Measurements from ENCODE around the gene C15orf39.
A peak's percentile ranks its signal among the peaks of the same experiment; 100 is the strongest.
"Not testable (repeated sequence)": the region's sequence is repeated elsewhere in the genome, so short reads cannot be mapped to it uniquely, and the experiment has no call there.

C15orf39 gene

DNA sequence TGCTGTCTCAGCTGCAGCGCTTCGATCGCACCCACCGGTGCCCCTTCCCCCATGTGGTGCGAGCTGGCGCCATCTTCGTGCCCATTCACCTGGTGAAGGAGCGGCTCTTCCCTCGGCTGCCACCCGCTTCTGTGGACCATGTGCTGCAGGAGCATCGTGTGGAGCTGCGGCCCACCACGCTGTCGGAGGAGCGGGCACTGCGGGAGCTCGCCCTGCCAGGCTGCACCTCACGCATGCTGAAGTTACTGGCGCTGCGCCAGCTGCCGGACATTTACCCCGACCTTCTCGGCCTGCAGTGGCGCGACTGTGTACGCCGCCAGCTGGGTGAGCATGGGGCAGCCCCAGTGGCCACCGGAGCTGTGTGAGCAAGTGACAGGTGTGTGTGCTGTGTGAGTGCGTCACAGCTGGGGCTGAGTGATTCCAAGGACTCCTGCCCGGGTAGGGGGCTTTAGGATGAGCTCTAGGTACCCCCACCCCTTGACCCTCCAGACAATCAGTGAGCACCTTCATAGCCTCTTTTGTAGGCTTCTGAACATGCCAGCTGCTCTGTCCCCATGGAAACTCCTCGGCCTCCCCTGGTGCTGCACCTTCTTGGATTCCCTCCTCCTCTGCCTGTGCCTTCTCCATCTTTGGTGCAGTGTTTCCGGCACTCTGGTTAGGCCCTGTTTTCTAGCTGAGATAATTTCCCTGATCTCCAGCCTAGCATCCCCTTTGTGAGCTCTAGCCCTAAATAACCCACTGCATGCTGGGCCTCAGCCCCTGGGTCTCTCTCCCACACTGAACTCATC, 7.0 kb downstream of the C15orf39 start:
- DNase-seq (ENCODE audit: low read depth, low spot score): no peak
- no peak overlapping the region for H3K27ac ChIP-seq

GRCh38 chr15:75209289-75209676, 7.6 kb downstream of the C15orf39 start:
- DNase-seq (ENCODE audit: low read depth, low spot score): no peak
- no peak overlapping the region for H3K27ac ChIP-seq

DNA sequence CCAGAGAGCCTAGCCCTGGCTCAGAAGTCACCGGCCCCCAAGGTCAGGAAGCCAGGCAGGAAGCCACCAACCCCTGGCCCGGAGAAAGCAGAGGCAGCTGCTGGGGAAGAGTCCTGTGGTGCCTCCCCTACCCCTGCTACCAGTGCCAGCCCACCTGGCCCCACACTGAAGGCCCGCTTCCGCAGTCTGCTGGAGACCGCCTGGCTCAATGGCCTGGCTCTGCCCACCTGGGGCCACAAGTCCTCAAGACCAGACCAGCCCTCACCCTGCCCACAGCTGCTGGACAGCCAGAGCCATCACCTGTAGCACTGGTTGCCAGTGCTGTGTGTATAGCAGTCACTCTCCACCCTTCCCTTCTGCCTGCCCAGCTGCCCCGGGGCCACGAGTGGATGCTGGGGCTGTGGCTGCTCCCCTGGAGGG, 9.1 kb downstream of the C15orf39 start:
- no peak overlapping the region for H3K27ac ChIP-seq
- DNase-seq (ENCODE audit: low read depth, low spot score): no peak

- DNase-seq (ENCODE audit: low read depth, low spot score): no peak
- H3K27ac ChIP-seq: no peak overlapping the region
These were observed 9.9 kb downstream of the C15orf39 start for GRCh38 chr15:75211436-75212199.

DNA sequence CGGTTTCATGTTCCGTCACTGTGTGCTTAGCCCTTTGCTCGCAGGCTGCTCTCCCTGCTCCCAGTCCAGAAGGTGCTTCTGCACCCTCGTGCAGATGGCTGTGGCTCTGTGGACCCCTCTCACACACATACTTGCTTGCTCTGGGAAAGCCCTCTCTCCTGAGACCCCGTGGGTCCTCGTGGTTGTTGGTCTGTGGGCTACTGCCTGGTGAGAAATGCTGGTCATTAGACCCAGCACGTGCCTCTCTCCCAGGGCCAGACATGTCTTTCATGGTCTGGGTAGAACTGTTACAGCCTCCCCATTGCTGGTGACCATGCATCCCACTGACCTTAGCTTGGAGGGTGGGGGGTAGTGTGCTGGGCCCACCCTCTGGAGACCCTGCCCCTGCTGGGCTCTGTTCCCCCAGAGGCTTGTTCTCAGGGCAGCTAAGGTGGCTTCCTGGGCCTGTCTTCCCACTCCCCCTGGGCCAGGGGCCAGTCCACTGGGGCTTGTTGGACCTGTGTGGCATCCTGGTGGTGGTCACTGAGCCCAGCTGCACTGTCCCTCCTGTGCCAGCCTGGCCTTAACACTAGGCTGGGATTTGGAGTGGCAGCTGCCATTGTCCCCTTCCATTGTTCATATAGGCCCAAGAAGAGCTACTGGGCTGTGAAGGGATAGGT, 10.6 kb downstream of the C15orf39 start:
- H3K27ac ChIP-seq: no peak overlapping the region
- no peak for DNase-seq (ENCODE audit: low read depth, low spot score)

DNA sequence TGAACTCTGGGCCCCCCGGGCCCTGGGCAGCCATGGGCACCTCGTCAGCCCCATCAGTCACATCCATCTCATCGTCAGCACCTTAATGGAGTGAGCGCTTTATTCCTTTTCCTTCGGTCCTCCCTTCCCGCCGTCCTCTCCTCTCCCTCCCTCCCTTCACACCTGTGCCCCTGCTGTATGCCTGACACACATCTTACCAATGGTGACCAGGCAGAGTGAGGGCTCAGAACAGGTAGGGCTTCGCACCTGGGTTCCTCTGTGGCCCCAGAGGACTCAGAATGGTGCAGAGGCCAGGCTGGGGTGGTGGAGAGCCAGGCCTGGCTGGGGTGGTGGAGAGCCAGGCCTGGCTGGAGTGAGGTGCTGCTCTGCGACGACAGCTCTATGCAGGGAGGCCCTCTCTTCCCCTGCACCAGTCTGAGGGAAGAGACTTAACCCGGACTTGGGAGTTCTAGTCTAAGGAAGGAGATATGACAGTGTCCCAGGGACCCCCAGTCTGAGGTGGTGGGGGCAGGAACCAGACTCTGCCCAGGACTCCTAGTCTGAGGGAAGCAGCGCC, 11.6 kb downstream of the C15orf39 start:
- DNase-seq (ENCODE audit: low read depth, low spot score): no peak
- H3K27ac ChIP-seq: no peak overlapping the region

GRCh38 chr15:75213768-75214221, 12.1 kb downstream of the C15orf39 start:
- no peak overlapping the region for H3K27ac ChIP-seq
- no peak for DNase-seq (ENCODE audit: low read depth, low spot score)

- H3K27ac ChIP-seq: no peak overlapping the region
- DNase-seq (ENCODE audit: low read depth, low spot score): no peak
These were observed 12.8 kb downstream of the C15orf39 start for GRCh38 chr15:75214293-75215096.

DNA sequence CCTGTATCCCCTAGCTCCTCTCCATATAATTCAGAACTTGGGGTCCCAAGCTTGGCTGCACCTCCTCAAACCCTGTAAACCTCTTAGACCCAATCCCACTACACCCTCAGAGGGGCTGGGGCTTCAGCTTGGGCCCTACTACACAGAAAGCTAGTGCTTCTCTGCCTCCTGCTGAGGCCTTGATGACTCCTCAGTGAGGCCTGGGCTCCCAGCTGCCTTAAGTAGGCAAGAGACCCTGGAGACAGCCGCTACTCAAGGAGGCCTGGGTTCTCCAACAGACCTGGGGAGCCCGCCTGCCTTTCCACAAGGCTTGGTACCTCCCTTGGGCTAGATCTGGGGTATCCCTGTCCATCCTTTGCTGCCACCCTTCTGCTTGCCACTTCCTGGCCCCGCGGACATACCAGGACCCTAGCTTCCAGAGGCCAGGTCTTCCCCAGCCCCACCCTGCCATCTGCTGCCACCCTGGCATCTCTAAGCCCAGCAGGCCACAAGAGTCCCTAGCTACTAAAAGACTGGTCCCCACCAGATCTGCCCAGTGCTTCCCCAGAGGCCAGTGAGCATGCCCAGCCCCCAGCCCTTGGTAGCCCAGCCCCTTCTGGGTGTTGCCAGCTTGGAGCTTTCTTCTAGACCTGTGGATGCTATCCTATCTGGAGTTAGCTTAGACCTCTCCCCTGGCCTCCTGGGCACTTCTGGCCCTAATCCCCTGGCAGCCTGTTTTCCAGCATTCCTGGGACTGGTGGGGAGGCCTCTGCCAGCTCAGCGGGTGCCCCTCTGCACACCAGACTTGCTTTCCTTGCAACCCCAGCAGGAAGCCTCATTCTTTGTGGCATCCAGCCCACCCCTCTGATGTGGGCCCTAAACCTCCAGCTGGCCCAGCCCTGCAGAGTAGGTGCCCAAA, 13.7 kb downstream of the C15orf39 start:
- DNase-seq (ENCODE audit: low read depth, low spot score): no peak
- no peak overlapping the region for H3K27ac ChIP-seq

GRCh38 chr15:75217012-75217411, 15.3 kb downstream of the C15orf39 start:
- no peak overlapping the region for H3K27ac ChIP-seq
- DNase-seq (ENCODE audit: low read depth, low spot score): no peak

DNA sequence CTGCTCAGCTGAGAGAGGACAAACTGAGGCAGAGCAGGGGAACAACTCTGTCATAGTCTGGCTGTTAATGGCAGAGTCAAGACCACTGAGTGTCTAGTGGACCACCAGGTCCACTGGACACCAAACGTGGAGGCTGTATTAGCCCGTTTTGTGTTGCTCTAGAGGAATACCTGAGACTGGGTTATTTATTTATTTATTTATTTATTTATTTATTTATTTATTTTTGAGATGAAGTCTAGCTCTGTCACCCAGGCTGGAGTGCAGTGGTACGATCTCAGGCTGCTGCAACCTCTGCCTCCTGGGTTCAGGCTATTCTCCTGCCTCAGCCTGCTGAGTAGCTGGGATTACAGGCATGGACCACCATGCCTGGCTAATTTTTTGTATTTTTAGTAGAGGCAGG, 15.9 kb downstream of the C15orf39 start:
- DNase-seq (ENCODE audit: low read depth, low spot score); H3K27ac ChIP-seq: not testable (repeated sequence)

DNA sequence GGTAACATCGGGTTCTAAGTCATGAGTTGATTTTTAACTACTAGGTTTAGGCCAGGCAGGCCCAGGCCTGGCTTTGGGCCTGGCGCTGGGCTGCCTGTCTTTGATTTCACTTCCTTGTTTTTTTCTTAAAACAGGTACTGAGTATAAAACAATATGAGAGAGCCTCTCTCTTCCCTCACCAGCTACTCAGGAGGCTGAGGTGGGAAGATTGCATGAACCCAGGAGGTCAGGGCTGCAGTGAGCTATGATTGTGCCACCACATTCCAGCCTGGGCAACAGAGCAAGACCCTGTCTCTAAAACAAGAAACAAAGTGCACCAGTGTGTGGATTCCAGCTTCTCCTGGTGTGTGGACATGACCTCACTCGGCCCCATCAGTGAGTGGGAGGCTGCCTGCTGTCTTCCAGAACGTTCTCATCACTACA, 17.8 kb downstream of the C15orf39 start:
- peak overlapping the region; percentile 31 for H3K27ac ChIP-seq
- not testable (repeated sequence) for DNase-seq (ENCODE audit: low read depth, low spot score)

- DNase-seq (ENCODE audit: low read depth, low spot score): no peak
- H3K27ac ChIP-seq: no peak overlapping the region
These were observed 22.0 kb downstream of the C15orf39 start for GRCh38 chr15:75223688-75224087.

GRCh38 chr15:75224281-75224680, 22.6 kb downstream of the C15orf39 start:
- DNase-seq (ENCODE audit: low read depth, low spot score): no peak
- no peak overlapping the region for H3K27ac ChIP-seq

DNA sequence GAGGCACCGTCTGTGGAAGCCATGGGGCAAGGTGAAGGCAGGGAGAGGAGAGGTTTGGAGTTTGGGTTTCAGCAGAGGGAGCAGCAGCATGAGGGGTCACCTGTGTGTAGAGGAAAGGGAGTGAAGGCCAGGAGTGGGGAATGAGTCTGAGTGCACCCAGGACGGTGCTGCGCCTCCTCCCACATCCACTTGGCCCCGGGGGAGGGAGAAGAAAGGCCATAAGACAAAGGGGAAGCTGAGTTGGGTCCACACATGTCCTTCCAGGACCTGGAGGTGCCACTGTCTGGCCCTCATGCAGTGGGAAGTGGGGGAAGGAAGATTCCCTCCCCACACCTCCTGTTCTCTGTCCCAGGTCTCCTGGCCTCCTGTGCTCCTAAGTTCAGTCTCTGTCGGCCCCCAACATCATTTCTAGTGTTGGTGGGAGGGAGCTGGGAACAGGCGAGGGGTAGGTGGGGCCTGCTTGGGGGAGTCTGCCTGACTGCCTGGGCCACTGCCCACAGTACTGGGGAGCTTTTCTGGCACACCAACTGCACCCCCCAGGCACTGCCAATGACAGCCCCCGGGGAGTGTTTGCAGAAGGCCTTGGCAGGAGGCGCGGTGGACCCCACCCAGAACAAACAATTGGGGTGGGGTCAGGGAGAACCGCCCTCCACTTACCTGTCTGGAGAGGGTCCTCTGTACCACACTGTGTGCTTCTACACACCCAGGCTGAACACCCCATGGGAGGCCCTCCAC, 23.6 kb downstream of the C15orf39 start:
- DNase-seq (ENCODE audit: low read depth, low spot score); H3K27ac ChIP-seq: not testable (repeated sequence)

DNA sequence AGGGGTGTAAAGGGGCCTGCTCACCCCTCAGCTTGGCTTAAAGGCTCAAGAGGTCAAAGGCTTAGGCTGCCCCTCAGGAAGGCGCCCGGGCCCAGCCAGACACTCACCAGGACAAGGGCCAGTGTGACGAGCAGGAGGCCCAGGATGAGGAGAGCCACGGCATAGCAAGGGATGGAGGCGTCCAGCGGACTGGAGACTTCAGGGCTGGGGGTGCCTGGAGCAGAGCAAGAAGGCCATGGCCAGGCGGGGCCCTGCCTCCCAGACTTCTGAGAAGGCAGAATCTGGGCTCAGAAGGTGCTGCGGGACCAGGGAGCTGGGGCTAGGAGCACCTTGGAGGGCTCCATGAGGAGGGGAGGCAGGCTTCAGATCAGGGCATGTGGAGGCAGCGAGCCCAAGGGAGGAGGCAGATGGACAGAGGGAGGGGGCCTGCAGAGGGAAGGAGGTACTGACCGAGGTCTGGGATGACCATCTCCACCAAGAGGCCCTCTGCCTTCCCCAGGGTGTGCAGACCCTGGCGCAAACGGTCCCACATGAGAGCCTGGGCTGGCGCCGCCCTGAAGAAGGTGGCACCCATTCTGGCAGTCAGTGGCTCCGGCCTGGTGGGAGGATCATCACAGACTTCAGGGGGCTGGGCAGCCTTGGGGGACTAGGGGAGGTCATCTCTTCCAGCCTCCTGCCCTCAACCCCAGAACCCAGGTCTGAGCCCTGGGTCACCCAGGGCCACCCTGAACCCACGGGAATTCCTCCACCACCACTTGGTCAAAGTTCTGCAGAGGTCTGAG, 24.5 kb downstream of the C15orf39 start:
- DNase-seq (ENCODE audit: low read depth, low spot score): no peak
- H3K27ac ChIP-seq: no peak overlapping the region

DNA sequence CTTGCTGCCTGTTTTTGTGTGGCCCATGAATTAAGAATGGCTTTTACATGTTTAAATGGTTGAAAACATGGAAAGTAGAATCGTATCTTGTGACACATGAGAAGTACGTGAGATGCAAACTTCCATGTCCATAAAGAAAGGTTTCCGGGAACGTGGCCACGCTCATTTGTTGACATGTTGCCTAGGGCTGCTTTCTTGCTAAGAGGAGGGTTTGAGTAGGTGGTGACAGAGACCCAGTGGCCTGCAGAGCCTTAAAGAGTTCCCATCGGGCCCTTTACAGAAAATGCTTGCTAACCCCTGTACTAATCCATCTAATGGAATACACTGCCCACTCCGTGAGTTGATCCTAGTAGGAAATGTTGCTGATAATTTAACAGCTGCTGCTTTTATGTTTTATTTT, 25.4 kb downstream of the C15orf39 start:
- not testable (repeated sequence) for H3K27ac ChIP-seq; DNase-seq (ENCODE audit: low read depth, low spot score)
